Measurements from ENCODE around the gene PGGHG.

- no peak for TF ChIP-seq CTCF (IDR thresholded peaks at IDR 0.05)
- no peak for TF ChIP-seq POLR2A (IDR thresholded peaks at IDR 0.05)
These were observed 1.8 kb downstream of the PGGHG start for GRCh38 chr11:290621-291231.

All from sigmoid colon (tissue), 3 donors.